ENCODE data around the gene UNC80. TPM values are rescaled to one million over a fixed set of nuclear protein-coding genes. Genes with fewer than 3 reads are reported as not detected.

UNC80 gene
- total RNA-seq, 4 donors from 2014 or later, result not detected

DNA sequence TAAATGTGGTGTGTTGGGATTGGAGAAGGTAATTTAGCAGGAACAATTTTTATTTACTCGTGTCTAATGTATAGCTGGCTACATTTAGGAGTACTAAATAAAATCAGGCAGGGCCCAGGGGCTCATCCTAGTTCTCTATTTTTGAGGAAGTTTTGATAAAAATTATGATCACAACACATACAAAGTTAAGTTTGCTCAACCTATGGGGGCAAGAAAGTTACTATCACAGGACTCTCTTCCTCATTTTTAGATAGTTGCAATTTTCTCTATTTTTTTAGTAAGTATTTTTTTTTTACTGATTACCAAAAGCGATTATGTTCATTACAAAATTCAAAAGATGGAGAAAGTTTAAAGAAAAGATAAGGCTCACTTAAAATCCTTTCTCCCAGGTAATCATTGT, 170.8 kb downstream of the UNC80 start:
- H3K4me1 ChIP-seq, result peaks cover 0 to 4% (median 0%) of the 10 kb centered on the region in 4 donors
- no peak overlapping the region for H3K27ac ChIP-seq
- no peak overlapping the region for H3K4me3 ChIP-seq
- no peaks in the 10 kb centered on the region for H3K27me3 ChIP-seq
- DNase-seq, result no peak
- no peaks in the 10 kb centered on the region for H3K36me3 ChIP-seq
- no peaks in the 10 kb centered on the region for H3K9me3 ChIP-seq
- TF ChIP-seq POLR2A (IDR thresholded peaks at IDR 0.05), result no peak
- TF ChIP-seq, protein P1, sequence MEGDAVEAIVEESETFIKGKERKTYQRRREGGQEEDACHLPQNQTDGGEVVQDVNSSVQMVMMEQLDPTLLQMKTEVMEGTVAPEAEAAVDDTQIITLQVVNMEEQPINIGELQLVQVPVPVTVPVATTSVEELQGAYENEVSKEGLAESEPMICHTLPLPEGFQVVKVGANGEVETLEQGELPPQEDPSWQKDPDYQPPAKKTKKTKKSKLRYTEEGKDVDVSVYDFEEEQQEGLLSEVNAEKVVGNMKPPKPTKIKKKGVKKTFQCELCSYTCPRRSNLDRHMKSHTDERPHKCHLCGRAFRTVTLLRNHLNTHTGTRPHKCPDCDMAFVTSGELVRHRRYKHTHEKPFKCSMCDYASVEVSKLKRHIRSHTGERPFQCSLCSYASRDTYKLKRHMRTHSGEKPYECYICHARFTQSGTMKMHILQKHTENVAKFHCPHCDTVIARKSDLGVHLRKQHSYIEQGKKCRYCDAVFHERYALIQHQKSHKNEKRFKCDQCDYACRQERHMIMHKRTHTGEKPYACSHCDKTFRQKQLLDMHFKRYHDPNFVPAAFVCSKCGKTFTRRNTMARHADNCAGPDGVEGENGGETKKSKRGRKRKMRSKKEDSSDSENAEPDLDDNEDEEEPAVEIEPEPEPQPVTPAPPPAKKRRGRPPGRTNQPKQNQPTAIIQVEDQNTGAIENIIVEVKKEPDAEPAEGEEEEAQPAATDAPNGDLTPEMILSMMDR (IDR thresholded peaks at IDR 0.05), result no peak

DNA sequence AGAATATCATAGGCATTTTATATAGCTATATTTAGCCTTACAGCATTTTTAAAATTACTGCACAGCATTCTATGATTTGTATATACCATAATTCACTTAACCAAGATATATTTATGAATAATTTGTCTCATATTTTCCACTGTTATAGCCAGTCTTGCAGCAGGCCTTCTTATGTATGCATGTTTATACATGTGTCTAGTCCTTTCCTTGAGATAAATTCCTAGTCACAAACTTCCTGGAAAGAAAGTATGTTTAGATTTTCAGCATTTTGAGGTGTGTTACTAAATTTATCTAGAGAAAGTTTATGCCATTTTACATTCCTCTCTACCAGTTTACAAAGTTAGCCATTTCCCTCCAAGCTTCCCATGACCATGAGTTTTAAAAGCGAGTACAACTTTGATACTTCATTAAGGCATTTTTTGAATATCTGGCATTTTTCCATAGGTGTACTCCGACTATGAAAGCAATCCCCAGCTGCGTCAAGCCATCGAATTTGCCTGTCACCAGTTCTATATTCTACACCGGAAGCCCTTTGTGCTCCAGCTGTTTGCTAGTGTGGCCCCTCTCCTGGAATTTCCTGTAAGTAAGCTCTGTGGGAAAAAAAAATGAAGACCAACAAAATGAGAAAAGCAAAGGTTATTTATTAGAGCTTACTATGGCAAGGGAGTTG, 171.4 kb downstream of the UNC80 start:
- Histone ChIP-seq H3K27ac (no peak overlapping the region), H3K27me3 (no peaks in the 10 kb centered on the region), H3K4me1 (peaks cover 0 to 4% (median 0%) of the 10 kb centered on the region in 4 donors), H3K9me3 (no peaks in the 10 kb centered on the region), H3K4me3 (no peak overlapping the region), H3K36me3 (no peaks in the 10 kb centered on the region)
- no peak for TF ChIP-seq POLR2A (IDR thresholded peaks at IDR 0.05)
- TF ChIP-seq, protein P1 (IDR thresholded peaks at IDR 0.05), result no peak
- no peak for DNase-seq

GRCh38 chr2:209943776-209944175, 172.1 kb downstream of the UNC80 start:
- no peaks in the 10 kb centered on the region for H3K27me3 ChIP-seq
- DNase-seq, result no peak
- TF ChIP-seq POLR2A (IDR thresholded peaks at IDR 0.05), result no peak
- TF ChIP-seq, protein P1 (IDR thresholded peaks at IDR 0.05), result no peak
- peaks cover 0 to 4% (median 0%) of the 10 kb centered on the region in 4 donors for H3K4me1 ChIP-seq
- no peak overlapping the region for H3K27ac ChIP-seq
- H3K4me3 ChIP-seq, result no peak overlapping the region
- no peaks in the 10 kb centered on the region for H3K36me3 ChIP-seq
- H3K9me3 ChIP-seq, result no peaks in the 10 kb centered on the region

DNA sequence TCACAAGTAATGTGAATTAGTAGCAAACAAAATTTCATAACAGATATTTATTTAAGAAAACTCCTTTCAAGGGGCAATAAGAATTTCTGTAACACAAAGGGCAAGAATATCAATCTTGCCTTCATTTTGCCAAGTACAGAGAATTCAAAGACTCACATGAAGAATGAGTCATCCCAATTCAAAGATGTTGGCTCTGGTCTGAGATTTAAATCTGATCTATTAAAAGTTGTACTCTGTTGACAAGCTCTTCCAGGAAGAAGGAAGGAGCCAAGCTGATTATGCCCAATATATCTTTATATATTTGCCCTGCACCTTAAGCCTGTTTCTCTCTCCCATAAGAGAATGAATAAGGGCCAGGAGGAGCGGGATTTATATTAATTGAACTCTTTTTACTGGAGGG, 174.9 kb downstream of the UNC80 start:
- Histone ChIP-seq H3K9me3 (no peaks in the 10 kb centered on the region), H3K27ac (no peak overlapping the region), H3K27me3 (no peaks in the 10 kb centered on the region), H3K4me1 (no peaks in the 10 kb centered on the region), H3K36me3 (no peaks in the 10 kb centered on the region), H3K4me3 (no peak overlapping the region)
- DNase-seq, result no peak
- TF ChIP-seq, protein P1 (IDR thresholded peaks at IDR 0.05), result no peak

DNA sequence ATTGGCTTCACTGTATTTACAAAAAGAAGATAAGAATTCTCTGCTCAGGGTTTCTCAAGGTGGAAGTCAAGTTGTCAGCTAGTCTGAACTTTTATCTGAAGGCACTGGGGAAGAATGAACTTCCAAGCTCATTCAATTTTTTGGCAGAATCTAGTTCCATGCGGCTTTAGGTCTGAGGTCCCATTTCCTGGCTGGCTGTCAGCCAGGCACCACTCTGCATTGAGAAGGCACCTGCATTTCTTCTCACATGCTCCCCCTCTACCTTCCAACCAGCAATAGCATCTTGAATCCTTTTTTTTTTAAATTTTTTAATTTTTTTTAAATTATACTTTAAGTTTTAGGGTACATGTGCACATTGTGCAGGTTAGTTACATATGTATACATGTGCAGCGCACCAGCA, 184.6 kb downstream of the UNC80 start:
- no peaks in the 10 kb centered on the region for H3K36me3 ChIP-seq
- no peaks in the 10 kb centered on the region for H3K27me3 ChIP-seq
- no peak overlapping the region for H3K4me3 ChIP-seq
- no peak for DNase-seq
- no peaks in the 10 kb centered on the region for H3K4me1 ChIP-seq
- no peaks in the 10 kb centered on the region for H3K9me3 ChIP-seq
- no peak overlapping the region for H3K27ac ChIP-seq
- no peak for TF ChIP-seq POLR2A (IDR thresholded peaks at IDR 0.05)
- TF ChIP-seq, protein P1 (IDR thresholded peaks at IDR 0.05), result no peak

GRCh38 chr2:209958016-209958415, 186.4 kb downstream of the UNC80 start:
- no peak for DNase-seq
- Histone ChIP-seq H3K4me1 (no peaks in the 10 kb centered on the region), H3K36me3 (no peaks in the 10 kb centered on the region), H3K4me3 (no peak overlapping the region), H3K27me3 (no peaks in the 10 kb centered on the region), H3K27ac (no peak overlapping the region), H3K9me3 (no peaks in the 10 kb centered on the region)
- TF ChIP-seq, protein P1 (IDR thresholded peaks at IDR 0.05), result no peak

All from Peyer's patch (tissue), 4 donors.